ENCODE measurements around the gene BABAM2.

BABAM2 gene

DNA sequence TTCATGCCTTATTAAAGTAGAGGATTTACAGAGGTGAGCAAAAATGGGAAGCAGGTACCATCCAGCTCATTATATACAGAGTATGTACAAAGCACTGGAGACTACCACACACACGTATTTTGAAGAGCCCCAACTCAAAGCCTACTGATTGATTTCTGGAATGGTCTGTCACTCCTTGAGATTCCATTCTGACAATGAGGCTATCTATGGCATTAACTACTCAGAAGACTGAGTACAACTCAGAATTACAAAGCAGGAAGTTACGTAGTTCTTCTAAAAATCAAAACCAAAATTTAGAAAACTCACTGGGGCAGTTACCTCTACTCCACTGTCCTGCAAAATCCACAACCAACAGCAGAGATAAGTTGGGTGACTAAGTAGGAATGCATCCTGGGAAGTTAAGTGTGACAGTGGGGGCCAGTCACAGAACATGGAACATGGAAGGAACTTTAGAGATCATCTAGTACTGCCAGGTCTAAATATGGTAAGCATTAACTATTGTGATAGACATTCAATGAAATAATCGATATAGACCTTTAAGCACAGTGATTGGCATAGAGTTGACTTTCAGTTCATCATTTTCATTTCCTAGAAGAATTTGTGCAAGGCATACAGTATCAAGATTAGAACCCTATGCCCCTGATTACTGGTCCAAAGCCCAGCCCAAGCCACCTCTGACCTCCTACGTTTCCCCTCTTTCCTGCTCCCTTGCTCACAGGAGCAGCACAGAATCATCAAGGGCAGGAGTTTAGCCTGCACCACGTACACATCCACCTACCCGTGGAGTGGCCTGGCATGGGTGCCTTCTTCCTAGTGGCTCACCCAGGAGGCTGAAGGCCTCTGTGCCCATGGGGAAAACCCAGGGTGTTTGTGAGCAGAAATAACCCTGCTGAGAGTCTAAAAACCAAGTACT, 422.0 kb downstream of the BABAM2 start:
- DNase-seq (ENCODE audit: low read depth), result no peak
- in situ Hi-C loops (cut with HindIII; ENCODE audit: low sequenced_read_pairs), result no loop called here
- H3K4me3 ChIP-seq (ENCODE audit: low read depth, low read length), result no peak overlapping the region
- TF ChIP-seq, protein P1, sequence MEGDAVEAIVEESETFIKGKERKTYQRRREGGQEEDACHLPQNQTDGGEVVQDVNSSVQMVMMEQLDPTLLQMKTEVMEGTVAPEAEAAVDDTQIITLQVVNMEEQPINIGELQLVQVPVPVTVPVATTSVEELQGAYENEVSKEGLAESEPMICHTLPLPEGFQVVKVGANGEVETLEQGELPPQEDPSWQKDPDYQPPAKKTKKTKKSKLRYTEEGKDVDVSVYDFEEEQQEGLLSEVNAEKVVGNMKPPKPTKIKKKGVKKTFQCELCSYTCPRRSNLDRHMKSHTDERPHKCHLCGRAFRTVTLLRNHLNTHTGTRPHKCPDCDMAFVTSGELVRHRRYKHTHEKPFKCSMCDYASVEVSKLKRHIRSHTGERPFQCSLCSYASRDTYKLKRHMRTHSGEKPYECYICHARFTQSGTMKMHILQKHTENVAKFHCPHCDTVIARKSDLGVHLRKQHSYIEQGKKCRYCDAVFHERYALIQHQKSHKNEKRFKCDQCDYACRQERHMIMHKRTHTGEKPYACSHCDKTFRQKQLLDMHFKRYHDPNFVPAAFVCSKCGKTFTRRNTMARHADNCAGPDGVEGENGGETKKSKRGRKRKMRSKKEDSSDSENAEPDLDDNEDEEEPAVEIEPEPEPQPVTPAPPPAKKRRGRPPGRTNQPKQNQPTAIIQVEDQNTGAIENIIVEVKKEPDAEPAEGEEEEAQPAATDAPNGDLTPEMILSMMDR (IDR thresholded peaks at IDR 0.05; ENCODE audit: low read depth, low read length, missing control alignments), result no peak

DNA sequence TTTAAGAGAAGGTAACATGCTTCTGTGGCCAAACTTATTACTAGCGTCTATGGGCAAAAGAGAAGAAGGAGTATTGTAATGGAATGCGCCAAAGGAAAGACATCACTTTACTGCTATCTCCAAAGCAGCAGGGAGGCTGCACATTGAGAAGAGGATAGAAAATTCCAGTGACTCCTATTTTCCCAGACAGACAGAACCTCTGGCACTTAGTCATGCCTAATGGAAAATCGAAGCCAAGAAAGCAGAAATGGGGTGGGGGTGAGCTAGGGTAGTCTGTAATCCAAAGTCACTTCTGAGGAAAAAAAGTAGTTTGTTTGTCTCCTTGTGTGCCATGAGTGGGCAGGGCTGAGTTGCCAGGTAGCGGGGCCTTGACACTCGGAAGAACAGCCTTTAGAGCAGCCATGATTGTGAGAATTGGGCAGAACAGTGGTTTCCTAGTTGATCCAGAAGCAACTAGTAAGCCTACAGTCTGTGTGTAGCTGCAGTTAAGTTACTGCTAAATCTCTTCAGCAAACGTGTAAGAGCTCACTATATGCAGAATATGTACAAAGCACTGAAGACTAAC, 422.8 kb downstream of the BABAM2 start:
- in situ Hi-C loops (cut with HindIII; ENCODE audit: low sequenced_read_pairs), result no loop called here
- DNase-seq (ENCODE audit: low read depth), result no peak
- H3K4me3 ChIP-seq (ENCODE audit: low read depth, low read length), result no peak overlapping the region
- TF ChIP-seq, protein P1 (IDR thresholded peaks at IDR 0.05; ENCODE audit: low read depth, low read length, missing control alignments), result no peak

DNA sequence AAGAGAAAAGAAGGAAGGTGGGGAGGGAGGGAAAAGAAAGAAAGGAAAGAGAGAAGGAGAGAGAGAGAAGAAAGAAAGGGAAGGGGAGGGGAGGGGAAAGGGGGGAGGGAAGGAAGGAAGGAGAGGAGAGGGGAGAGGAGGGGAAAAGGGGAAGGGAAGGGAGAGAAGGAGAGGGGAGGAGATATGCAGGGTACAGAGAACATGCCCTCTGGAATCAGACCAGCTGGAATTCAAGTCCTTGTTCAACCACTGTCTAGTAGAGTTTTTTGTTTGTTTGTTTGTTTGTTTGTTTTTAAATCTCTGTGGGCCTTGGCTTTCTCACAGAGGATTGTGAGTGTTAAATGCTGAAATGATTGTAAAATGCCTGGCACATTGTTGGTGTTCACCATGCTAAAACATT, 424.4 kb downstream of the BABAM2 start:
- in situ Hi-C loops (cut with HindIII; ENCODE audit: low sequenced_read_pairs), result no loop called here
- TF ChIP-seq, protein P1 (IDR thresholded peaks at IDR 0.05; ENCODE audit: low read depth, low read length, missing control alignments), result no peak
- DNase-seq (ENCODE audit: low read depth), result no peak
- no peak overlapping the region for H3K4me3 ChIP-seq (ENCODE audit: low read depth, low read length)

DNA sequence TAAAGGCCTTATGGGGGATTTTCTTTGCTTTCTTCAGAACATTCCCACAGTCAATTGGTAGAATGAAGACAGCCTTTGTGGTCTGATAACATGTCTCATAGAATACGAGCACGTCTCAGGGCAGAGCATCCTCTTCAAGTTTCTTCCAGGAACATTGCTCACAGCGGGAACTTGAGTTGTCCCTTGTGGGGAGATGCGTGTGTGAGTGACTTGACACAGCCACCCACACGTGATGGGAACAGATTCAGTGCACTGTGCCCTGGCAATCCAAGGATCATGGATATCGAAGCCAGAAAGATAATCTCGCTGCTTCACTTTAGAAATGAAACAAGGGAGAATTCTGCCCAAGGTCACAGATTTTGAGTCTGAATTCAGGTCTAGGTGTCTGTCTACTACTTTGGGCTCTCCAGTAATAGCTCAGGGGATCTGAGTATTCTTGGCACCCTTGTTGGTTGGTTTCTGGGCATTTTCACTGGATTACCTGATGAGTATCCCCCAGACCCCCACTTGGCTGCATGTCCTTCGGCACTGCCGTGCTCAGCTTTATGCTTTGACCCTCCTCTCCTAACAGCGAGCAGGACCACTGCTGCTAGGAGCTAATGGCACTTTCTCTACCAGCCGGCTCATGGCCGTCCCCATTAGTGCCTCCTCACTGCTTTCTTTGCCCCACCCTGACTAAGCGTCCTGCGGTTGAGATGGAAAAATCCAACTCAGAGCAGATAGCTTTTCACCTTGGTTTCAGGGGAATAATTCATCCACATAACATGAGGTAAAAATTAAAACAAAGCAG, 426.2 kb downstream of the BABAM2 start:
- no peak for DNase-seq (ENCODE audit: low read depth)
- in situ Hi-C loops (cut with HindIII; ENCODE audit: low sequenced_read_pairs), result no loop called here
- H3K4me3 ChIP-seq (ENCODE audit: low read depth, low read length), result no peak overlapping the region
- TF ChIP-seq, protein P1 (IDR thresholded peaks at IDR 0.05; ENCODE audit: low read depth, low read length, missing control alignments), result no peak

DNA sequence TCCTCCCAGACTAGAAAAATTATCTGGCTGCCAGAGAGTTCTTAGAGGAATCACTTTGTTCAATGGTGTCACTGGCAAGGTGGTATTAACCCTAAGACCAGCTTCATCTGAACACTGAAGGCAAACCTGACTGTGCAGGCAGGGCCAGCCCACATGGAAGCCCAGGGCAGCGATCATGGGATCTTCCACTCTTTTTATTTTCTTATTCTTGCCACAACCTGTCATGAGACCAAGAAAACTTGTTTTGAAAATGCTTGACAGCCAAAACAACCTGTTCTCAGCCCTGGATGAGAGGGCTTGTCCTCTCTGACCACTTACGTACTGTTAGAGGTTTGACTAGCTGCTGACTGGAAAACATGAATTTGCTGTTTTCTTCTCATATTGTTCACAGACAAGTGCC, 426.9 kb downstream of the BABAM2 start:
- no peak overlapping the region for H3K4me3 ChIP-seq (ENCODE audit: low read depth, low read length)
- TF ChIP-seq, protein P1 (IDR thresholded peaks at IDR 0.05; ENCODE audit: low read depth, low read length, missing control alignments), result no peak
- in situ Hi-C loops (cut with HindIII; ENCODE audit: low sequenced_read_pairs), result no loop called here
- DNase-seq (ENCODE audit: low read depth), result no peak

DNA sequence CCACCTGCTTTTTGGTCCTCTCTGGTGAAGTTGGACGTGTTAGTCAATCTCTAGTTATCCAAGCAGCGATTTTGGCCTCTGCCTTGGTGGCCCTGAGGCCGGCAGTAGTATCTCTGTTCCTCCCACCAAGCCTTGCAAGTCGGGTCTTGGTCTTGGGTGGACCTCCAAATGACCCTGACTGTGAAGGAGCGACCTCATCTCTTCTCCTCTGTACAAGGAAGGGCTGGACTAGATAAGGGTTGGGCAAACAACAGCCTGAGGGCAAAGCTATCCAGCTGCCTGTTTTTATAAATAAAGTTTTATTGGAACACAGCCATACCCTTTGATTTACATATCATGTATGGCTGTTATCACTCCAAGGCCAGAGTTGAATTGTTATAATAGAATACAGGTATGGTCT, 427.5 kb downstream of the BABAM2 start:
- TF ChIP-seq, protein P1 (IDR thresholded peaks at IDR 0.05; ENCODE audit: low read depth, low read length, missing control alignments), result no peak
- no peak overlapping the region for H3K4me3 ChIP-seq (ENCODE audit: low read depth, low read length)
- DNase-seq (ENCODE audit: low read depth), result no peak
- in situ Hi-C loops (cut with HindIII; ENCODE audit: low sequenced_read_pairs), result no loop called here

Data from astrocyte of the cerebellum (primary cell).